GM19328 (cell line): ENCODE measurements around the gene DPP6.

Source experiments
- ATAC-seq: cut with Tn5 transposase; IDR thresholded peaks from one replicate; pipeline ENCODE4 v1.9.1; 2021; ENCODE audit warnings: mild to moderate bottlenecking, moderate library complexity; ENCODE audit not compliant: unreplicated experiment

DPP6 gene

DNA sequence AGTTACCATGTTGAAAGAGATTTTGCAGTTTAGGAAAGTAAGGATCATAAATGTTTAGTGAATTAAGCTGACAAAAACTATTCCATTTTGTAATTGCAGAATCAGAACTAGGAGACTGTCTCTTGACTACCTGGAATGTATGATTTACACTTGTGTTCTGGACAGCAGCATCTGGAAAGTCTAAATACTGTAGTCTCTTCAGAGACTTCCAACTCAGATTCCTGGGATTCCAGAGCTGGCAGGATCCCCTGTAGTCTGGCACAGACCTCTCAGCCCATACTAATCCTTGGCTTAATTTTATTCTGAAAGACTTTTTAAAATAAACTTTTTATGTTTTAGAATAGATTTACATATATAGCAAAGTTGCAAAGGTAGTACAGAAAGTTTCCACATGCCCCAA lies 452.7 kb downstream of the DPP6 start:
- no peak for ATAC-seq

DNA sequence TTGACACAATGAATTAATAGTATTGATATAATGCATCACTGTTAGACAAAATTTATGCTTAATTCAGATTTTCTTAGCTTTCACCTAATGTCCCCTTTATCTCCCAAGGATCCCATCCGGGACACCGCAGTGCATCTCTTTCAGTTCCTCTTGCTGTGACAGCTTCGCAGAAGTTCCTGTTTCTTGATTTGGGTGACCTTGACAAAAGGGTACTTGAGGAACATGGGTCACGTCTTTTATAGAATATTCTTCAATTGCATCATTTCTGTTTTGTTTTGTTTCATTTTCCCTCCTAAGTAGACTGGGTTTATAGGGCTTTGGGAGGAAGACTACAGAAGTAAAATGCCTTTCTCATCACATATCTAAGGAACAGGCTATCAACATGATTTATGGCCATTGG lies 453.2 kb downstream of the DPP6 start:
- no peak for ATAC-seq

DNA sequence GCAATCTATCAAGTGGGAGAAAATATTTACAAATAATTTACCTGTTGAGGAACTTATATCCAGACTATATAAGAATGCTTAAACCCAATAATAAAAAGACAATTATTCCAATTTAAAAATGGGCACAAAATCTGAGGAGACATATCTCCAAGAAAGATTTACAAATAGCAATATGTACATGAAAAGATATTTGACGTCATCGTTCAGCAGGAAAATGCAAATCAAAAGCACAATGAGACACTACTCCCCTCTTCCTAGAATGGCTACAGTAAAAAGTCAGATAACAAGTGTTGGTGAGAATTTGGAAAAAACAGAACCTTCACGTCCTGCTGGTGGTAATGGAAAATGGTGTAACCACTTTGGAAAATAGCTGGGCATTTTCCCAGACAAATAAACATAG lies 457.0 kb downstream of the DPP6 start:
- no peak for ATAC-seq

DNA sequence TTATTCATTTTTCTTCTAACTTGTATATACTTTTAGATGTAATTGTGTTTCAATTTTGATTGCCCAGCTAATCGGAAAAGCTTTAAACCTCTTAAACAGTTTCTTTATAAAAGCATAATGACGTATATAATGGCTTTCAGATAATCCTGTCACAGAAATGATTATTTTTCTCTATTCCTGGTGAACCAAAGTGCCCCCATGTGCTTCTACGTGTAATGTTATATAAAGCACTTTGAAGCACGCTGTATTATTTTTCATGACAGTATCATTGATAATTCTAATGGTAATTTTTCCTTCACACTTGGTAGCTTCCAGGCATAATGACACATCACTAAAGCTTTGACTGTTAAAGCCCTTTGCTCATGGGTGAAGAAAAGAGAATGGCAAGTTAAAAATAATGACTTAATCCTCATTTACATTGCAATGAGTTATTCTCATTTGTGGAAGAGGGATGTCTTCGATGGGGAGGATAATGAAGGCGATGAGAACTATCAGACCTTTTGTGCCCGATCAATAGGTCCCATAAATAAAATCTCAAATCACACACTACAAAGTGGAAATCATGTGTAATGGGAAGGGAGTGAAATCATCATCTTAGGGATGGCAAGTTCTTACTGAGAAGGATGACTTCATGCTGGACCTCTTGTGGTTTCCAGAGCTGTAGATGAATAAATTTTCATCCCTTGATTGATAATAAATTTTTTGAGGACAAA lies 460.1 kb downstream of the DPP6 start:
- ATAC-seq = no peak

DNA sequence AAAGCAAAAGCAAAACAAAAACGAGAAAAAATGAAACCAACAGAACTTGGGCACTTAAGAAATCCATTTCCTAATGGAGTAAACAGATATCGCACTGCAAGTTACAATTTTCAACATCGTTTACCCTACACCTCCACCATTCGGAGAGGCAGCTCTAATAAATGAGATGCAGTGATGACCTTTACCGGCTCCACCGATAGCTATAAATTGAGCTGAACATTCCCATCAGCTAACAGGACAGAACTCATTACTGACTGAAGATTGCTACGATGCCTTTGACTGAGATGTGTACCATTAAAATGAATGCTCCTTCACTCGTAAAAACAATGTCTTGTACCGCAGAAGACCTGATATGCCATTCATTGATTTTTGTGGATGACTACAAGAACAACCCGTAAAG lies 465.6 kb downstream of the DPP6 start:
- no peak for ATAC-seq

DNA sequence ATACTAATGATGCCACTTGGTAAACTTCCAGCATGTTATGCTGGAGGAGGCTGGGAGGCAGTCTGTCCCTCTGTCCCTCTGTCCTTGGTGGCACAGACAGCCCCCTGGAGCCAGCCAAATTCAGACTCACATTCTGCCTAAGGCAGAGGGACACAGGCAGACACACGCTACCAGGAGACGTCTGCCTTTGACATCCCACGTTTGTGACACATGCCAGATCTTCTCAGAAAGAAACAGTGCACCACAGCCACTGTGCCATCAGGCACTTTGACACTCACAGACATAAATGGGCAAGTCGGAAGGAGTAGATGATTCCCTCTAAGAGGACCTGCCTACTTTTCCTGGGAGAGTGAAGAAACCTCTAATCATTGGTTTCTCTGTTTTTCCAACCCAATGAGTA lies 467.0 kb downstream of the DPP6 start:
- ATAC-seq = no peak

DNA sequence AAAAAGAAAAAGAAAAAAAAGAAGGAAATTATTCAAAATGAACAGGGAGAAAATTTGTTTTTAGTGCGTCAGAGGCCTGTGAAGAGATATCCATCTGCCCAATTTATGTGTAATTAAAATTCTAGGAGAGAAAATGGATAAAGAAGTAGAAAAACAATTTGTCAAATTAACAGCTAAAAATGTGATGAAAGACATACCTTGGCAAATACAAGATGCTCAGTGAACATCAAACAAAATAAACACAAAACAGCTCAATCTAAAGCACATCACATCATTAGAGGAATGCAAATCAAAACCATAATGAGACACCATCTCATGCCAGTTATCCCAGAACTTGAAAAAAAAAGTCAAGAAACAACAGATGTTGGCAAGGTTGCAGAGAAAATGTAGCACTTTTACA lies 477.9 kb downstream of the DPP6 start:
- ATAC-seq = no peak

DNA sequence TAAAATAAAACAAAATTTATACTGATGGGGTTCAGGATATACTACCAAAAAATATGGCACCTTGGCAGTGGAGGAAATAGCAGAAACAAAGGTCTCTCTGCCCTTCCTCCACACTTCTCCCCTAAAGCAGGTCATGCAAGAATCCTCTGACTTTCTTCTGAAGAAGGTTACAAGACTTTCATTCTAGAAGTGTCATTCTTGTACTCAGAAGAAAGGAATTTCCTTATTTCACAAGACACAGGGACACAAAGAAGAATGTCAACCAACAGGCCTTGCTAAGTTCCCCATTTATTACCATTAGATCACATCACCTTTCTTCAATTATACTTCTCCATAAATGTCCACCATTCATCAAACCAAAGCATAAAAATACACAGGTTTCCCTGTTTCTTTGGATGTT lies 480.6 kb downstream of the DPP6 start:
- ATAC-seq = no peak

DNA sequence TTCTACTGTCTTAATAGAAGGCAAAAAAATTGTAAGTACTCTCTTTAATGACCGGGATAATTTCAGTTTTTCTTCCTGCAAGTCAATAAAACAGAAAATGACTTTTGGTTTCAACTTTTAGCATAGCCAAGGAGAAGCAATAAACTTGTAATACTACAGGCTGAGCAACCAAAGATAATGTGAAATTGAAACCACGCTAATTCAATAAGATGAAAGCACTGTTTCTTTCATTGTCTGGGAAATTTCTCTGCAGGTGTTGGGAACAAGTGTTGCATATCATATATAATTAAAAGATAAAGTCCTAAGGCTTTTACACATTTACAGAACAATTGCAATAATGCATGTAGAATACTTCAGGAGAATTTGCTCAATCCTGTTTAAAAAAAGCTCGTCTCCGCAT lies 488.4 kb downstream of the DPP6 start:
- ATAC-seq = no peak

DNA sequence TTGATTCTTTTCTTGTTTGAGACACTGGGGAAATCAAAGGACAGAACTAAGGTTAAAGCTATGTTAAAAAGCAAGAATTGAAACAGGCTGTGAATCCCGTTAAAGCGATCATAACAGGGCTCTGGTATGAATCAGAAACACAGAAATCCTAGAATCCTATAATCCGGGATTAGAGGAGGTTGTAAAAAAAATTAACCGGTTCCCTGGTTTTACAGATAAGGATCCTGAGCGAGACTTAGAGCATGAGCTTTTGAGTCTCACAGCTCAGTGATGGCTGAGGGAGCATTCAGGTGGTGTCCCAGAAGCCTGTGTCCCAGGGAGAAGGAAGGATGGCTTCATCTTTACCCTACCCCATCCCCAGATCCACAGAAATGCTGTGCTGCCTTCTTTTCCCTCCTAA lies 489.4 kb downstream of the DPP6 start:
- no peak for ATAC-seq

DNA sequence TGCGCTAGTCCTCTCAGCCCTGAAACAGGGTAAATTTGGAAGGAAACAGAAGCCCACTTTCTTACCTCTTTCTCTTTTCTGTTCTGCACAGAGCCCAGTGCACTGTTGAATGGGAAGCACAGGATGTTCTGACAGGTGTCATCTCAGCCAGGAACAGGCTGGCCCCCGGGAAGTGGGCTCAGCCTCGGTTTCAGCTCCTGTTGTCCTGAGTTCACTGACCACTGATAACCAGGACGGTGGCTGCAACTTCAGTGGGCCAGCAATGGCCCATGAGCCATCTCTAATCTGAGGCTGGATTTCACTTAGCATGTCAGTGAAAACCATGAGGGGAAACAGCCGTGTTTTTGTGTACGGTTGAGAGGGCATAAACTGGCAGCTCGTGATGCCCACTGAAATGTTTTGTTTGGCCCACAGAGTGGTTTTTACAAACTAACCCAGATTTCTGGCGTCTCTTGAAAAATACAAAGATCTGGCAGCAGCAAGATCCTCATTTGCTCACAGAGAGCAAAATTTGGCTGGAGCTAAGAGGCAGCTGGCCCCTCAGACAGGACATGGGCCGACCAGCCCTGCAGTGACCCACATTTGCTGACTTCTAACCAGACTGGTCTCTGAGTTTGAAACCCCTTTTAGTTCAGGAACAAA lies 494.9 kb downstream of the DPP6 start:
- ATAC-seq = no peak

DNA sequence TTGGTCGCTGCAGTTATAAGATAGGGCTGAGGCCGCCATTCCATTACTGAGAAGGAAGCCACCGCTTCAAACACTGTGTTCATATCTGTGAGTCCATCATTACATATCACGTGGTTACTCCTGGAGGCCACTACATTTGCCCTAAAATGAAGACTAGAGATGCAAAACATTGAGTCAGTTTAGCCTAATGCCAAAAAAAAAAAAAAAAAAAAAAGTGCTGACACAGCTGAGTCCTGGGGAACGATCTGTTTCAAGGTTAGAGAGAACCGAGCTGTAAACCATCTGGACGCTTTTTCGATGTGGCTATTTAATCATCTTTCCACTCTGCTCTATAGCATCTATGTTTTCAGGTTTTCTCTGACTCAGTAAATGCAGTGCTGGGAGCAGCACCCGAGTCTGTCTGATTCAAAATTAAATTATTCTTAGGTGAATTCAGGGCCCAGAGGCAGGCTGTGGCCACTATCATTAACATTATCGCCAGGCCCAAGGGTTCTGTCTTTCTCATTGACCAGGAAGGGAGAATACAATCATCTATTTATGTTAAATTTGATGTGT lies 501.6 kb downstream of the DPP6 start:
- ATAC-seq = no peak

DNA sequence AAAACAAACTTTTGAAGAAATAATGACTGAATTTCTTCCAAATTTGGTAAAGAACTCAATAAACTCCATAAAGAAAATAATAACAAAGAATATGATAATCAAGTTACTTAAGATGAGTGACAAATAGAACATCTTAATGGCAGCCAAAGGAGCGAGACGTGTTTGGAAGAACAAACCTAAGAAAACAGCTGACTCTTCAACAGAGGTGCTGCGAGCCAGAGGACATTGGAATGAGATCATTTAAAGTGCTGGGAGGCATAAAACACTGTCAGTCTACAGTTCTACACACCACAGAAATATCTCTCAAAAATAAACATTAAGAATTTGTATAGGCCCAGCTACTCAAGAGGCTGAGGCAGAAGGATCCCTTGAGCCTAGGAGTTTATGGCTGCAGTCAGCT lies 507.3 kb downstream of the DPP6 start:
- no peak for ATAC-seq

DNA sequence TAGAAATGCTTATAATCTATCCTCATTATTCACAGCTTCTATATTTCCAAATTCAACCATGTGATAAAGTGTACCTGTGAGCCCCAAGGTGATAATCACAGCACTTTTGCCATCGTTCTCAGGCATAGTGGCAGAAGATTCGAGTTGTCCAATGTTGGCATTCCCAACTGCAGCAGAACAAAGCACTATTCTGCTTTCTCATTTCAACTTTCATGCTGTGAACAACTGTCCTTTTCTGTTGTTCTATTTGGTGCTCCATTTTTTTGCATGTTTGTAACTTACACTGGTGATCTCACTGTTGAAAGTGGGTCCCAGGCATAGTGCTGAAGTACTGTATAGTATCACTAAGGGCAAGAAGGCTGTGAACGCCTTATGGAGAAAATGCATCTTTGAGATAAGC lies 512.5 kb downstream of the DPP6 start:
- no peak for ATAC-seq

DNA sequence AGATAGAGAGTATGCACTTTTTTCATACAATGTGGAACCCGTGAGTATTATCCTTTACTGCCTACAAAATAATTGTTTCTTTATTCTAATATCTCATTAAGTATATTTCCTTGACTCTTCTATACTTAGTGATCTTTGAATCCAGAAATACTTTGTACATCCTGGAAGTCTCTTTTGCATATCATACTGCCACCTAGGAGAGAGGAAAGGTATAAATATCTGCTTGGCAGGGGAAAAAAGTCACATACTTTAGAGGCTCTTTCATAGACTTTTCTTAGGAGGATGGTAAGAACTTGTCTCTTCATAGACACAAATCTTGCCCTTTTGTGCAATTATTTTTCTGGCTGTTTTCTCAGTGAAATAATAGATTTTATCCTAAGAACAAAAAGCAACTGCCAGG lies 514.7 kb downstream of the DPP6 start:
- ATAC-seq = no peak

DNA sequence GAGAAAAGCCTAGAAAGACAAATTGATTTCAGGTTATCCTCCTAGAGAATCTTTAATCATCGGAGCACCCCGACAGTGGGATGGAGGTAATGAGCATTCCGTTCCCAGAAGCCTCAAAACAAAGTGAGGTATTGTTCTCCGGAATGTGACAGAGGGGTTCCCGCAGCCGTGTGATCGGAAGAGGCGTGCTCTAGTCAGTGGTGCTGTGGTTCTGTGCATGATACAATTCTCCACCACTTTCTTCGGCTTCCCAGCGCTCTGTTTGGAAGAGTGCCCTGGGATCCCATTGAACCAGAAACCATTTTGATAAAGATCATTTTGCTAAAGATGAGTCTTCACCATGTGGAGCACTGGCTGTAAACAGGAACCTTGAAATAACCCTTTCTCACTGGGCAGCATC lies 516.1 kb downstream of the DPP6 start:
- ATAC-seq = no peak

DNA sequence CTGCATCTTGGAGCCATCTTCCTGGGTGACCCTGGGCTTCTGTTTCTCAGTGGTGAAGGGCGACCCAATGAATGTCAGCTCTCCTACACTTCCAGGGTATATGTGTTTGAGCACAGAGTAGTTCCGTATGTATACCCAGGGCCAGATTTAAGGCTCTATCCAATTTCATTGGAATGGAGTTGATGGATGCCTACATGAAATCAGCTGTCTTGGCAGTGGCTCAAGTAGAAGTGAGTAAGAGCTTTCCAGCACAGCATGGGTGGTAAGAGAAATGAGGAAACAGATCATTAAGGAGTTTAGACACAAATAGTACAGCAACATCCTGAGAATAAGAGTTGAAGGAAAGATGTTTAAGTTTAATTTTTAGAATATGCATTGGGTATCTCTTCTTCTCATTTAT lies 517.7 kb downstream of the DPP6 start:
- ATAC-seq = no peak

DNA sequence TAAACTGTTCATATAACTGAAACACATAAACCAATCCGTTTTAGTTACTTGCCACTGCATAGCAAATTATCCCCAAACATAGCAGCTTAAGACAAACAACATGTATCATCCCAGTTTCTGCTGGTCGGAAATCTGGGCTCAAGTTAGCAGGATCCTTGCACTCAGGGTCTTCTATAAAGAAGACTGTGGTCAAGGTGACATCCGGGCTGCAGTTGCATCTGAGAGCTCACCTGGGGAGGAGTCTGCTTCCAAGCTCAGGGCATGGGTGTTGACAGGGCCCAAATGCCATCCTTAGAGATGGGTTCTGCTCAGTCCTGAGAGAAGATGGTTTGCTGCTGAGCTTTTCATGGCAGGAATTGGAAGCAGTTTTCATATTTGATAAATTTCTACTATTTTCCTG lies 519.6 kb downstream of the DPP6 start:
- no peak for ATAC-seq

DNA sequence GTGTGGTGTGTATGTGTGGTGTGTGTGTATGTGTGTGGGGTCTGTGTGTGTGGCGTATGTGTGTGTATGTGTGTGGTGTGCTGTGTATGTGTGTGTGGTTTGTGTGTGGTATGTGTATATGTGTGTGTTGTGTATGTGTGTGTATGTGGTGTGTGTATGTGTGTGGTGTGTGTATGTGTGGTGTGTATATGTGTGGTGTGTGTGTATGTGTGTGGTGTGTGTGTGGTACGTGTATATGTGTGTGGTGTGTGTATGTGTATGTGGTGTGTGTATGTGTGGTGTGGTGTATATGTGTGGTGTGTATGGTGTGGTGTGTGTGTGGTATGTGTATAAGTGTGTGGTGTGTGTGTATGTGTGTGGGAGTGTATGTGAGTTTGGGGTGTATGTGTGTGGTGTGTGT lies 522.0 kb downstream of the DPP6 start:
- ATAC-seq = no peak

DNA sequence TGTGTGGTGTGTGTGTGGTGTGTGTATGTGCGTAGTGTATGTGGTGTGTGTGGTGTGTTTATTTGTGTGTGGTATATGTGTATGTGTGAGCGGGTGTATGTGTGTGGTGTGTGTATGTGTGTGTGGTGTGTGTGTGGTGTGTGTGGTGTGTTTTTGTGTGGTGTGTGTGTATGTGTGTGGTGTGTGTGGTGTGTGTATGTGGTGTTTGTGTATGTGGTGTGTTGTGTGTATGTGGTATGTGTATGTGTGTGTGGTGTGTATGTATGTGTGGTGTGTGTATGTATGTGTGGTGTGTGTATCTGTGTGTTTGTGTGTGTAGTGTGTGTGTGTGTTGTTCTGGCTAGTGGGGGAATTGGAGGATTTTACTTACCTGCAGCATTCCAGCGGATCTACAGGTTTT lies 523.3 kb downstream of the DPP6 start:
- ATAC-seq = no peak

DNA sequence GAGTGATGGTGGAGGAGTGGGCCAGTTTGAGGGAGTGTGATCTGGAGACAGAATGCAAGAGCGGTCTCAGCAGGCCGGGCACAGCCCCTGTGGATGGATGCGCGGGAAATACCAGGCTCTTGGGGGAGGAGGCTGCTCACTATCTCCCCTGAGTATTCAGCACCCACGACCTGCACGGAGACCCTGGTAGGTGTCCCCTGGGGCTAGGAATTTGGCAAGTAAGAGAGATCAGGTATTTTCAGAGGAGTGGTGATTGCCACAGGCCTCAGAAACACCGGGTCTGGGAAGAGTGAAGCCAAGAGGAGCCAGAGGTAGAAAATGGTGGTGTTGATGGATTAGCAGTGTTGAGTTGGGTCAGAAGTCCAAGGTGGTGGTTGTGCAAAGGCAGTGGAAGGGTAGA lies 524.4 kb downstream of the DPP6 start:
- no peak for ATAC-seq

DNA sequence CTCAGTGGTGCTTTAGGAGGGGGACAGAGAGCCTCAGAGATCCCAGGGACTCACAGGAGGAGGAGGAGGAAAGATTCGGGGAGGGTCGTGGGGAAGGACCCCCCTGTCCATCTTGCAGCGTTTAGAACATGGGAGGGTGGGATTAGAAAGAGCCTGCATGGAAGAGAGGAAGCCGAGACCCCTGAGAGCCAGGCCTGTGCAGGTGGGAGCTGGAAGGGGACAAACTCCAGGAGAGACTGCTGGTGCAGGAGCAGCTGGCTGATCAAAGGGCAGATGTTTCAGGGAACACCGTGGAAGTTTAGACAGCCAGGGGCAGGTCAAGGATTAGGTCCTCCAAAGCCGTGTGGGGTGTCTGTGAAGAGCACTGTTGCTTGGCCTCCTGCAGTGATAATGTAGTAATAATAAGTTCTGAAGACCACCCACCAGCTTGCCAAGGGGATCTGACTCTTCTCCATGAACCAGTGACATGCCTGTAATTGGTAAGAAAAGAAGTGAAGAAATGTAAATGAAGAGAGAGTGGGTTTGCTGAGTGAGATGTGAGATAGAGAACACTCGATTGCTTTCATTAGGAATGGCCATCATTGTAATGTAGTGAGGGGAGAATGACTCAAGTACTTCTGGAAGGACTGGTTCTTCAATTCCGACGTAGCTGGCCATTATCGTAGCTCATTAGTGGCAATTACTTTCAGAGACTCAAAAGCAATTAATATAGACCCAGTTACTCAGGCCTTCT lies 525.1 kb downstream of the DPP6 start:
- ATAC-seq = no peak
